ENCODE measurements around the gene EXOC6.
A peak's percentile ranks its signal among the peaks of the same experiment; 100 is the strongest.

The EXOC6 gene

GRCh38 chr10:92848441-92849233 lies at the start of gene EXOC6:
EXOC6 (plus strand) TSS chr10:92848520; CDS start chr10:92848534, 14 bp downstream.
- DNase-seq, result peak; percentile 86

GRCh38 chr10:92799568-92799967 lies 48.8 kb upstream of the EXOC6 start:
- DNase-seq, result no peak

- DNase-seq, result no peak
Measured at GRCh38 chr10:92800134-92800733, 48.1 kb upstream of the EXOC6 start.

GRCh38 chr10:92801978-92802872 lies 46.1 kb upstream of the EXOC6 start:
- no peak for DNase-seq

GRCh38 chr10:92809840-92810239 lies 38.5 kb upstream of the EXOC6 start:
- no peak for DNase-seq

GRCh38 chr10:92810934-92811532 lies 37.3 kb upstream of the EXOC6 start:
- no peak for DNase-seq

GRCh38 chr10:92811986-92812385 lies 36.3 kb upstream of the EXOC6 start:
- DNase-seq, result no peak

GRCh38 chr10:92813979-92814378 lies 34.3 kb upstream of the EXOC6 start:
- DNase-seq, result no peak

GRCh38 chr10:92814790-92815189 lies 33.5 kb upstream of the EXOC6 start:
- no peak for DNase-seq

GRCh38 chr10:92816091-92816531 lies 32.2 kb upstream of the EXOC6 start:
- no peak for DNase-seq

GRCh38 chr10:92822060-92822634 lies 26.2 kb upstream of the EXOC6 start:
- peak; percentile 29 for DNase-seq

- DNase-seq, result no peak
Measured at GRCh38 chr10:92822964-92823363, 25.4 kb upstream of the EXOC6 start.

GRCh38 chr10:92826061-92826460 lies 22.3 kb upstream of the EXOC6 start:
- DNase-seq, result no peak

- no peak for DNase-seq
Measured at GRCh38 chr10:92826504-92826903, 21.8 kb upstream of the EXOC6 start.

GRCh38 chr10:92829042-92829785 lies 19.1 kb upstream of the EXOC6 start:
- DNase-seq, result no peak

GRCh38 chr10:92829786-92830377 lies 18.4 kb upstream of the EXOC6 start:
- no peak for DNase-seq

GRCh38 chr10:92830478-92831389 lies 17.6 kb upstream of the EXOC6 start:
- DNase-seq, result peak; percentile 24

GRCh38 chr10:92832121-92832520 lies 16.2 kb upstream of the EXOC6 start:
- no peak for DNase-seq

- DNase-seq, result peak; percentile 25
Measured at GRCh38 chr10:92832998-92833650, 15.2 kb upstream of the EXOC6 start.

- DNase-seq, result no peak
Measured at GRCh38 chr10:92834331-92834730, 14.0 kb upstream of the EXOC6 start.
